Pulmonary artery endothelial cell (primary cell): ENCODE data around the gene DOCK4. TPM values are rescaled to one million over a fixed set of nuclear protein-coding genes. Genes with fewer than 3 reads are reported as not detected.

Experiments used
- DNase-seq: peaks from one replicate; pipeline ENCODE4 v3.0.0-alpha.2; 2011; ENCODE audit warnings: low read depth, low spot score
- total RNA-seq: library from RNA; depleted of rRNA; stranded (reverse); fragments of >200 nt; gene quantifications from 2 replicates; pipeline ENCODE4 v1.2.3, GENCODE V29; 2014

Gene DOCK4
- total RNA-seq, 1 donor from 2014 or later = 198 TPM

GRCh38 chr7:112113913-112114575 lies 92.2 kb downstream of the DOCK4 start:
- DNase-seq = no peak

GRCh38 chr7:112112822-112113255 lies 93.4 kb downstream of the DOCK4 start:
- DNase-seq = peak; percentile 33

- DNase-seq = no peak
Measured at GRCh38 chr7:112110651-112111050, 95.5 kb downstream of the DOCK4 start.

GRCh38 chr7:112110175-112110574 lies 96.0 kb downstream of the DOCK4 start:
- no peak for DNase-seq

GRCh38 chr7:112108981-112109380 lies 97.2 kb downstream of the DOCK4 start:
- no peak for DNase-seq

- no peak for DNase-seq
Measured at GRCh38 chr7:112105584-112106530, 100.3 kb downstream of the DOCK4 start.

GRCh38 chr7:112104120-112104519 lies 102.1 kb downstream of the DOCK4 start:
- no peak for DNase-seq

GRCh38 chr7:112103246-112103645 lies 103.0 kb downstream of the DOCK4 start:
- no peak for DNase-seq

GRCh38 chr7:112101201-112101846 lies 104.9 kb downstream of the DOCK4 start:
- no peak for DNase-seq

- DNase-seq = no peak
Measured at GRCh38 chr7:112097524-112097923, 108.7 kb downstream of the DOCK4 start.

GRCh38 chr7:112093409-112093808 lies 112.8 kb downstream of the DOCK4 start:
- DNase-seq = no peak

- no peak for DNase-seq
Measured at GRCh38 chr7:112092709-112093395, 113.3 kb downstream of the DOCK4 start.

- DNase-seq = no peak
Measured at GRCh38 chr7:112092306-112092705, 113.9 kb downstream of the DOCK4 start.

GRCh38 chr7:112091768-112092167 lies 114.4 kb downstream of the DOCK4 start:
- DNase-seq = no peak

GRCh38 chr7:112089551-112089950 lies 116.6 kb downstream of the DOCK4 start:
- DNase-seq = no peak

GRCh38 chr7:112088484-112089016 lies 117.6 kb downstream of the DOCK4 start:
- DNase-seq = no peak

GRCh38 chr7:112086496-112087254 lies 119.5 kb downstream of the DOCK4 start:
- DNase-seq = no peak

GRCh38 chr7:112084520-112084971 lies 121.7 kb downstream of the DOCK4 start:
- no peak for DNase-seq

- no peak for DNase-seq
Measured at GRCh38 chr7:112083776-112084355, 122.3 kb downstream of the DOCK4 start.

GRCh38 chr7:112082306-112082705 lies 123.9 kb downstream of the DOCK4 start:
- DNase-seq = no peak
